Measurements from ENCODE around the gene ABCA3. TPM values are rescaled to one million over a fixed set of nuclear protein-coding genes. Genes with fewer than 3 reads are reported as not detected.

Gene ABCA3
- total and polyA plus RNA-seq, 2 of the 8 experiments (the other 6 are each of a cell fraction or from before 2014, with no cell fraction given): 5.7 to 7.9 TPM

DNA sequence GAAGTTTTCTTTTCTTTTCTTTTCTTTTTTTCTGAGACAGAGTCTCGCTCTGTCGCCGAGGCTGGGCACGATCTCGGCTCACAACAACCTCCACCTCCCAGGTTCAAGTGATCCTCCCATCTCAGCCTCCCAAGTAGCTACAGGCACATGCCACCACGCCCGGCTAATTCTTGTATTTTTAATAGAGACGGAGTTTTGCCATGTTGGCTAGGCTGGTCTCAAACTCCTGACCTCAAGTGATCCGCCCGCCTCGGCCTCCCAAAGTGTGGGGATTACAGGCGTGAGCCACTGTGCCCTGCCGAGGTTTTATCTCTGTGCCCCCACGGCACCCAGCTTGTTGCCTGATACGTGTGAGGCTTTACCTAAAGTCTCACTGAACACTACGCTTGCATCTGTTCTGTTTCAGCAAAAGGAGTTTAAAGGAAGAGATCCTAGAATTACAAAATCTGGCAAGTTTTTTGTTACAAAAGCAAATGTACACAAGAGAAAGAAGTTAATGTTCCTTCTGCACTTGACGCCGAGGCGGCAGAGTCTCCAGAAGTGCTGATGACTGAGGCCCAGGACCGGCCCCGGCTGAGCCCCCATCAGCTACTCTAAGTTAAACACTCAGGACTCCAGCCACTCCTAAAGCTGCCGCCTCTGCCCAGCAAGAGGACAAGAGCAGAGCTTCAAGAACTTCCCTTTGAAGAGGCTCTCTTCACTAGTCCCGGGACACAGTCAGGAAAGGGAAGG is 9.2 kb downstream of the ABCA3 start:
- no peak overlapping the region for H3K18ac ChIP-seq (ENCODE audit: extremely low read depth, low read length)
- H2BK15ac ChIP-seq (ENCODE audit: low read length): no peak overlapping the region
- no peaks in the 10 kb centered on the region for H3K9me3 ChIP-seq (ENCODE audit: insufficient read depth in 2 of 2, low read depth in 1 of 2, low read length in 1 of 2)
- H4K5ac ChIP-seq (ENCODE audit: insufficient read length, low read depth, low read length): no peak overlapping the region
- FAIRE-seq: no peak
- no peak overlapping the region for H3K9ac ChIP-seq (replicated peaks in 1 of 4; ENCODE audit: extremely low read depth in 1 of 4, low read depth in 3 of 4, low read length in 3 of 4)
- H3K56ac ChIP-seq (replicated peaks; ENCODE audit: insufficient read length, low read depth, low read length): no peak overlapping the region
- no peak overlapping the region for H2BK12ac ChIP-seq (ENCODE audit: low read depth, low read length)
- H4K91ac ChIP-seq (replicated peaks; ENCODE audit: insufficient read length, low read length): no peak overlapping the region
- H3K27ac ChIP-seq (ENCODE audit: low read depth, low read length): no peak overlapping the region
- H3K79me1 ChIP-seq (ENCODE audit: low read depth, low read length): no peaks in the 10 kb centered on the region
- no peaks in the 10 kb centered on the region; the same call in 1 of the 2 replicates for H3K23me2 ChIP-seq (ENCODE audit: low read depth, low read length)
- no peak overlapping the region for H2AFZ ChIP-seq (ENCODE audit: low read length)
- no peaks in the 10 kb centered on the region for H3K4me1 ChIP-seq (replicated peaks in 1 of 4; ENCODE audit: control insufficient read depth in 3 of 4, insufficient read depth in 4 of 4, low read length in 3 of 4)
- no peak overlapping the region for H2BK20ac ChIP-seq (ENCODE audit: low read length)
- H4K8ac ChIP-seq (ENCODE audit: extremely low read depth, insufficient read depth, low read length): no peak overlapping the region
- TF ChIP-seq ASH2L (IDR thresholded peaks at IDR 0.05; ENCODE audit: low read length) (no peak), SUZ12 (IDR thresholded peaks at IDR 0.05; ENCODE audit: low read length) (no peak), SIX5 (IDR thresholded peaks at IDR 0.05; ENCODE audit: low read depth, low read length) (no peak), JUN (IDR thresholded peaks at IDR 0.05; ENCODE audit: low read depth, low read length) (no peak), CEBPB (IDR thresholded peaks at IDR 0.05; ENCODE audit: low read depth, low read length) (no peak), USF2 (IDR thresholded peaks at IDR 0.05; ENCODE audit: low read length) (no peak), BCL11A (IDR thresholded peaks at IDR 0.05; ENCODE audit: low read depth in 2 of 2, low read length in 2 of 2) (no peak), CHD2 (IDR thresholded peaks at IDR 0.05; ENCODE audit: low read length) (no peak), SP1 (IDR thresholded peaks at IDR 0.05; ENCODE audit: low read depth, low read length) (no peak), SP4 (IDR thresholded peaks at IDR 0.05; ENCODE audit: low read length) (no peak)
- TF ChIP-seq, protein P1, sequence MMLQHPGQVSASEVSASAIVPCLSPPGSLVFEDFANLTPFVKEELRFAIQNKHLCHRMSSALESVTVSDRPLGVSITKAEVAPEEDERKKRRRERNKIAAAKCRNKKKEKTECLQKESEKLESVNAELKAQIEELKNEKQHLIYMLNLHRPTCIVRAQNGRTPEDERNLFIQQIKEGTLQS (IDR thresholded peaks at IDR 0.05; ENCODE audit: insufficient read depth, low read depth, low read length): no peak
- no peaks in the 10 kb centered on the region for H3K27me3 ChIP-seq (replicated peaks in 1 of 4; ENCODE audit: control insufficient read depth in 3 of 4, extremely low read depth in 1 of 4, insufficient read depth in 3 of 4, low read length in 3 of 4)
- H2AK5ac ChIP-seq (ENCODE audit: low read depth, low read length): no peak overlapping the region
- no peak overlapping the region for H3K4me3 ChIP-seq (ENCODE audit: extremely low read depth in 1 of 4, insufficient read depth in 2 of 4, low read depth in 3 of 4, low read length in 4 of 4)
- no peaks in the 10 kb centered on the region for H3K36me3 ChIP-seq (ENCODE audit: control insufficient read depth in 2 of 4, insufficient read depth in 4 of 4, low read length in 3 of 4)
- H2BK120ac ChIP-seq (replicated peaks; ENCODE audit: low read depth, low read length): no peak overlapping the region
- peaks cover 0 to 2% of the 10 kb centered on the region in 2 experiments for H4K20me1 ChIP-seq (replicated peaks in 1 of 2; ENCODE audit: control insufficient read depth in 1 of 2, insufficient read depth in 2 of 2, low read length in 2 of 2)
- no peaks in the 10 kb centered on the region for H3K79me2 ChIP-seq (ENCODE audit: control insufficient read depth in 1 of 2, insufficient read depth in 2 of 2, low read length in 2 of 2)
- no peak overlapping the region for H3K4me2 ChIP-seq (ENCODE audit: insufficient read depth in 1 of 2, low read depth in 2 of 2, low read length in 2 of 2)
- H2BK5ac ChIP-seq (ENCODE audit: low read depth, low read length): no peak overlapping the region
- CTCF ChIA-PET (ENCODE audit: partially characterized antibody): interaction anchor here (0.6 to 1.2 kb wide), 6 partner anchors 9 to 137 kb away, joined by 3 to 5 read pairs (median 3); no protein-coding TSS in a partner anchor
- H3K4ac ChIP-seq (replicated peaks; ENCODE audit: insufficient read length, low read depth, low read length): no peak overlapping the region
- no peak overlapping the region for H3K14ac ChIP-seq (ENCODE audit: insufficient read length)
- POLR2A ChIA-PET (ENCODE audit: partially characterized antibody): interaction anchor here (1.4 to 1.5 kb wide), 2 partner anchors 63 to 200 kb away, joined by 3 to 4 read pairs; partner anchors contain the start of gene CEMP1
- no peak overlapping the region for H3K23ac ChIP-seq (ENCODE audit: insufficient read length)
- 87% methylated on average over 23 of the region's 23 CpGs; no CpG with 5 or more reads in 1 of the 2 experiments for WGBS, 2 experiments (ENCODE audit: extremely low coverage in 1 of 2, insufficient coverage in 1 of 2, insufficient read length in 1 of 2, insufficient replicate concordance in 2 of 2, low coverage in 1 of 2, low lambda C conversion rate in 2 of 2, missing lambda C conversion rate in 1 of 2)
- no peak for DNase-seq (ENCODE audit: low read depth in 1 of 2, low spot score in 2 of 2)

Measured in H1 (cell line).